ENCODE results near the gene DARS1. TPM values are rescaled to one million over a fixed set of nuclear protein-coding genes. Genes with fewer than 3 reads are reported as not detected.

DARS1 gene
- total RNA-seq, 2 experiments from 2014 or later: 90.8 to 90.9 TPM

GRCh38 chr2:136023416-136023815, 38.0 kb upstream of the DARS1 start:
- H3K4me3 Mint-ChIP-seq: no peak overlapping the region
- POLR2A ChIA-PET: no interaction called here
- H3K36me3 Mint-ChIP-seq (ENCODE audit: low read depth): no peaks in the 10 kb centered on the region
- CTCF ChIA-PET: interaction anchor here (0.9 to 2.9 kb wide), 3 partner anchors 8 to 26 kb away, joined by 3 to 11 read pairs (median 9); no protein-coding TSS in a partner anchor
- no peak for DNase-seq
- H3K27ac Mint-ChIP-seq: no peak overlapping the region
- H3K9me3 Mint-ChIP-seq: no peaks in the 10 kb centered on the region
- H3K27me3 Mint-ChIP-seq: no peaks in the 10 kb centered on the region
- H3K4me1 Mint-ChIP-seq: peaks cover 20% of the 10 kb centered on the region

GRCh38 chr2:136022396-136023146, 37.1 kb upstream of the DARS1 start:
- no peak overlapping the region for H3K27ac Mint-ChIP-seq
- ChIA-PET CTCF (interaction anchor here (0.8 to 2.9 kb wide), 10 partner anchors 9 to 362 kb away, joined by 3 to 11 read pairs (median 4); no protein-coding TSS in a partner anchor), POLR2A (no interaction called here)
- DNase-seq: no peak
- no peaks in the 10 kb centered on the region for H3K9me3 Mint-ChIP-seq
- H3K4me1 Mint-ChIP-seq: peaks cover 20% of the 10 kb centered on the region
- H3K27me3 Mint-ChIP-seq: no peaks in the 10 kb centered on the region
- no peak overlapping the region for H3K4me3 Mint-ChIP-seq
- H3K36me3 Mint-ChIP-seq (ENCODE audit: low read depth): no peaks in the 10 kb centered on the region

- DNase-seq: no peak
- Mint-ChIP-seq H3K27ac (no peak overlapping the region), H3K36me3 (ENCODE audit: low read depth) (no peaks in the 10 kb centered on the region), H3K4me1 (peaks cover 20% of the 10 kb centered on the region), H3K9me3 (no peaks in the 10 kb centered on the region), H3K27me3 (no peaks in the 10 kb centered on the region), H3K4me3 (no peak overlapping the region)
- ChIA-PET POLR2A (no interaction called here), CTCF (interaction anchor here (0.7 to 2.9 kb wide), 10 partner anchors 9 to 362 kb away, joined by 3 to 11 read pairs (median 4); no protein-coding TSS in a partner anchor)
These were observed 36.5 kb upstream of the DARS1 start for GRCh38 chr2:136021976-136022375.

- ChIA-PET CTCF (interaction anchor here (0.7 to 2.9 kb wide), 10 partner anchors 10 to 67 kb away, joined by 3 to 11 read pairs (median 4); no protein-coding TSS in a partner anchor), POLR2A (no interaction called here)
- Mint-ChIP-seq H3K36me3 (ENCODE audit: low read depth) (no peaks in the 10 kb centered on the region), H3K9me3 (no peaks in the 10 kb centered on the region), H3K4me1 (peaks cover 20% of the 10 kb centered on the region), H3K27ac (no peak overlapping the region), H3K4me3 (no peak overlapping the region), H3K27me3 (no peaks in the 10 kb centered on the region)
- no peak for DNase-seq
These were observed 36.0 kb upstream of the DARS1 start for GRCh38 chr2:136021406-136021805.

GRCh38 chr2:136020831-136021230, 35.4 kb upstream of the DARS1 start:
- CTCF ChIA-PET: interaction anchor here (1.0 to 2.9 kb wide), 4 partner anchors 10 to 45 kb away, joined by 3 to 11 read pairs (median 4); no protein-coding TSS in a partner anchor

GRCh38 chr2:136019825-136020224, 34.4 kb upstream of the DARS1 start:
- Mint-ChIP-seq H3K27me3 (no peaks in the 10 kb centered on the region), H3K36me3 (ENCODE audit: low read depth) (peaks cover 2% of the 10 kb centered on the region), H3K4me1 (peaks cover 8% of the 10 kb centered on the region), H3K9me3 (no peaks in the 10 kb centered on the region), H3K27ac (no peak overlapping the region), H3K4me3 (no peak overlapping the region)
- CTCF ChIA-PET: interaction anchor here (0.6 to 1.2 kb wide), 2 partner anchors 9 to 254 kb away, joined by 3 to 4 read pairs; no protein-coding TSS in a partner anchor
- POLR2A ChIA-PET: no interaction called here
- DNase-seq: no peak

More at GRCh38 chr2:136020831-136021230, 35.4 kb upstream of the DARS1 start:
- H3K36me3 Mint-ChIP-seq (ENCODE audit: low read depth): no peaks in the 10 kb centered on the region
- no peak overlapping the region for H3K4me3 Mint-ChIP-seq
- H3K27ac Mint-ChIP-seq: no peak overlapping the region
- POLR2A ChIA-PET: no interaction called here
- no peaks in the 10 kb centered on the region for H3K9me3 Mint-ChIP-seq
- peaks cover 18% of the 10 kb centered on the region for H3K4me1 Mint-ChIP-seq
- no peak for DNase-seq
- no peaks in the 10 kb centered on the region for H3K27me3 Mint-ChIP-seq

- H3K4me3 Mint-ChIP-seq: no peak overlapping the region
- H3K9me3 Mint-ChIP-seq: no peaks in the 10 kb centered on the region
- H3K4me1 Mint-ChIP-seq: peaks cover 8% of the 10 kb centered on the region
- ChIA-PET CTCF (interaction anchor here (0.6 to 1.2 kb wide), 3 partner anchors 9 to 33 kb away, joined by 3 to 4 read pairs (median 3); no protein-coding TSS in a partner anchor), POLR2A (no interaction called here)
- peaks cover 6% of the 10 kb centered on the region for H3K36me3 Mint-ChIP-seq (ENCODE audit: low read depth)
- DNase-seq: no peak
- H3K27ac Mint-ChIP-seq: no peak overlapping the region
- no peaks in the 10 kb centered on the region for H3K27me3 Mint-ChIP-seq
These were observed 33.9 kb upstream of the DARS1 start for GRCh38 chr2:136019306-136019705.

- no peak for DNase-seq
- peaks cover 15% of the 10 kb centered on the region for H3K4me1 Mint-ChIP-seq
- H3K27ac Mint-ChIP-seq: no peak overlapping the region
- ChIA-PET CTCF (no interaction called here), POLR2A (no interaction called here)
- peaks cover 4% of the 10 kb centered on the region for H3K9me3 Mint-ChIP-seq
- peaks cover 8% of the 10 kb centered on the region for H3K36me3 Mint-ChIP-seq (ENCODE audit: low read depth)
- H3K4me3 Mint-ChIP-seq: no peak overlapping the region
- H3K27me3 Mint-ChIP-seq: no peaks in the 10 kb centered on the region
These were observed 32.4 kb upstream of the DARS1 start for GRCh38 chr2:136017786-136018185.

- no peak for DNase-seq
- Mint-ChIP-seq H3K27ac (no peak overlapping the region), H3K27me3 (no peaks in the 10 kb centered on the region), H3K4me1 (peaks cover 14% of the 10 kb centered on the region), H3K36me3 (ENCODE audit: low read depth) (peaks cover 8% of the 10 kb centered on the region), H3K9me3 (peaks cover 4% of the 10 kb centered on the region), H3K4me3 (no peak overlapping the region)
- POLR2A ChIA-PET: no interaction called here
- CTCF ChIA-PET: interaction anchor here (1.0 kb wide), 2 partner anchors 12 to 28 kb away, joined by 3 read pairs; no protein-coding TSS in a partner anchor
These were observed 31.4 kb upstream of the DARS1 start for GRCh38 chr2:136016836-136017235.

- H3K27ac Mint-ChIP-seq: no peak overlapping the region
- H3K4me1 Mint-ChIP-seq: peaks cover 13% of the 10 kb centered on the region
- ChIA-PET POLR2A (interaction anchor here (0.6 kb wide), 1 partner anchor 230 kb away, joined by 3 read pairs; no protein-coding TSS in a partner anchor), CTCF (interaction anchor here (1.0 kb wide), 2 partner anchors 12 to 28 kb away, joined by 3 read pairs; no protein-coding TSS in a partner anchor)
- H3K36me3 Mint-ChIP-seq (ENCODE audit: low read depth): peaks cover 8% of the 10 kb centered on the region
- no peak overlapping the region for H3K4me3 Mint-ChIP-seq
- DNase-seq: no peak
- H3K9me3 Mint-ChIP-seq: peaks cover 4% of the 10 kb centered on the region
- H3K27me3 Mint-ChIP-seq: no peaks in the 10 kb centered on the region
These were observed 31.0 kb upstream of the DARS1 start for GRCh38 chr2:136016427-136016826.

GRCh38 chr2:136015699-136016098, 30.3 kb upstream of the DARS1 start:
- POLR2A ChIA-PET: interaction anchor here (0.6 kb wide), 2 partner anchors 25 to 231 kb away, joined by 3 read pairs; no protein-coding TSS in a partner anchor
- CTCF ChIA-PET: interaction anchor here (0.6 to 1.2 kb wide), 3 partner anchors 9 to 22 kb away, joined by 3 read pairs; no protein-coding TSS in a partner anchor
- H3K36me3 Mint-ChIP-seq (ENCODE audit: low read depth): peaks cover 8% of the 10 kb centered on the region
- H3K4me3 Mint-ChIP-seq: no peak overlapping the region
- H3K27ac Mint-ChIP-seq: no peak overlapping the region
- no peak for DNase-seq
- H3K9me3 Mint-ChIP-seq: peaks cover 4% of the 10 kb centered on the region
- no peaks in the 10 kb centered on the region for H3K27me3 Mint-ChIP-seq
- peaks cover 11% of the 10 kb centered on the region for H3K4me1 Mint-ChIP-seq

GRCh38 chr2:136014411-136014810, 29.0 kb upstream of the DARS1 start:
- no peak for DNase-seq
- H3K27me3 Mint-ChIP-seq: no peaks in the 10 kb centered on the region
- H3K4me1 Mint-ChIP-seq: peaks cover 12% of the 10 kb centered on the region
- POLR2A ChIA-PET: no interaction called here
- peaks cover 8% of the 10 kb centered on the region for H3K36me3 Mint-ChIP-seq (ENCODE audit: low read depth)
- CTCF ChIA-PET: interaction anchor here (1.0 to 1.6 kb wide), 4 partner anchors 9 to 25 kb away, joined by 3 to 4 read pairs (median 3); no protein-coding TSS in a partner anchor
- H3K4me3 Mint-ChIP-seq: no peak overlapping the region
- peaks cover 4% of the 10 kb centered on the region for H3K9me3 Mint-ChIP-seq
- no peak overlapping the region for H3K27ac Mint-ChIP-seq

- DNase-seq: no peak
- H3K27me3 Mint-ChIP-seq: no peaks in the 10 kb centered on the region
- H3K4me3 Mint-ChIP-seq: no peak overlapping the region
- peaks cover 8% of the 10 kb centered on the region for H3K36me3 Mint-ChIP-seq (ENCODE audit: low read depth)
- H3K27ac Mint-ChIP-seq: peak overlapping the region; percentile 17
- ChIA-PET POLR2A (no interaction called here), CTCF (interaction anchor here (1.5 to 1.6 kb wide), 2 partner anchors 17 to 25 kb away, joined by 3 read pairs; no protein-coding TSS in a partner anchor)
- H3K9me3 Mint-ChIP-seq: peaks cover 4% of the 10 kb centered on the region
- H3K4me1 Mint-ChIP-seq: peaks cover 13% of the 10 kb centered on the region
These were observed 28.5 kb upstream of the DARS1 start for GRCh38 chr2:136013955-136014354.

Measured in activated CD4-positive, alpha-beta T cell treated with anti-CD3 and anti-CD28 coated beads, Interleukin-2, amount 10 ng/mL, durations not matched to agents 7 days and 5 days (primary cell).